ENCODE results near the gene ST6GALNAC2.
"Not testable (repeated sequence)": the region's sequence is repeated elsewhere in the genome, so short reads cannot be mapped to it uniquely, and the experiment has no call there.

ST6GALNAC2 gene

DNA sequence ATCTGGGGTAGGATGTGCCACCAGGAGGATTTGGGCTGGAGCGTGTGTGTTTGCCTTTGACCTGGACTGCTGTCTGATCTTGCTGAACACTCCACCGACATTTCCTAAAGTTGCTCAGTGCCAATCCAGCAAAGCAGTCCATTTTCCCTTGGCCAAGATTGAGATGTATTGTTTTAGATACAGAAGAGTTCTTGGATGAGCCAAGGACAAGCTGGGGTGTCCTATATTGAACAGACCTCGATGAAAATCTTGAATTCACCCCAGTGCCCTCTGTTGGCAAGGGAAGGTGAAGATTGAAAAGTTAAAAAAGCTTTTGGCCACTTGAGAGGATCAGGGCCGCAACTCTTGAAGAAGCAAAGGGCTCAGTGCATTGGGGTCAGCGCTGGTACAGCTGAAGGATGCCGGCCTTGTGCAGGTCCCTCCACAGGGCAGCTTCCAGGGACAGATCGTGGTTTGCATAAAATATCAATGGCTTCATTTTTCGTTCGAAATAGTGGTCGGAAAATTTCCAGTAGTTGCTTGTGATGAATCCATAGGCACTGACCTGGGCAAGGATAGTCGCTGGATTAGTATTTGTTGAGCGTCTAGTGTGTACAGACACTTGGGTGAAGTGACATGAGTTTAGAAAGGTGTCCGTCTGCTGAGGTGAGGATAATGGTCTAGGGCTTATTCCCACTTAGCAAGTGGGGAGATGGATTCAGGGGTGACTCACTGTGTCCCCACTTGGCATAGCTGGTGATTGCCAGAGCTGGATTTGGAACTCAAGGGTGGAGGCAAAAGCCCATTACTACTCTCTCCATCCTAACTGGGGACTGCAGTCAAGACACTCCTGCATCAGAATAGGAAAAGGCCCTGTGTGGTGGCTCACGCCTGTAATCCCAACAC is 19.7 kb downstream of the ST6GALNAC2 start:
- Histone ChIP-seq H3K79me2 (ENCODE audit: insufficient read depth, low read depth) (peaks cover 21% of the 10 kb centered on the region), H3K4me3 (IDR thresholded peaks at IDR 0.05; ENCODE audit: insufficient read depth, low read depth, low read length) (no peak overlapping the region), H3K27me3 (ENCODE audit: insufficient read depth, low read depth) (no peaks in the 10 kb centered on the region), H3K27ac (no peak overlapping the region; the same call in 1 of the 2 replicates), H3K9ac (no peak overlapping the region), H3K4me1 (ENCODE audit: low read depth, poor library complexity, severe bottlenecking) (peaks cover 44% of the 10 kb centered on the region), H2AFZ (ENCODE audit: low read depth) (no peak overlapping the region), H3K36me3 (ENCODE audit: insufficient read depth) (peaks cover 12% of the 10 kb centered on the region), H3K4me2 (no peak overlapping the region), H4K20me1 (ENCODE audit: insufficient read depth) (peaks cover 18% of the 10 kb centered on the region)
- TF ChIP-seq, protein P1, sequence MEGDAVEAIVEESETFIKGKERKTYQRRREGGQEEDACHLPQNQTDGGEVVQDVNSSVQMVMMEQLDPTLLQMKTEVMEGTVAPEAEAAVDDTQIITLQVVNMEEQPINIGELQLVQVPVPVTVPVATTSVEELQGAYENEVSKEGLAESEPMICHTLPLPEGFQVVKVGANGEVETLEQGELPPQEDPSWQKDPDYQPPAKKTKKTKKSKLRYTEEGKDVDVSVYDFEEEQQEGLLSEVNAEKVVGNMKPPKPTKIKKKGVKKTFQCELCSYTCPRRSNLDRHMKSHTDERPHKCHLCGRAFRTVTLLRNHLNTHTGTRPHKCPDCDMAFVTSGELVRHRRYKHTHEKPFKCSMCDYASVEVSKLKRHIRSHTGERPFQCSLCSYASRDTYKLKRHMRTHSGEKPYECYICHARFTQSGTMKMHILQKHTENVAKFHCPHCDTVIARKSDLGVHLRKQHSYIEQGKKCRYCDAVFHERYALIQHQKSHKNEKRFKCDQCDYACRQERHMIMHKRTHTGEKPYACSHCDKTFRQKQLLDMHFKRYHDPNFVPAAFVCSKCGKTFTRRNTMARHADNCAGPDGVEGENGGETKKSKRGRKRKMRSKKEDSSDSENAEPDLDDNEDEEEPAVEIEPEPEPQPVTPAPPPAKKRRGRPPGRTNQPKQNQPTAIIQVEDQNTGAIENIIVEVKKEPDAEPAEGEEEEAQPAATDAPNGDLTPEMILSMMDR (conservative IDR thresholded peaks at IDR 0.05; ENCODE audit: low read depth, low read length): 0 out of 2 replicates have a peak, but pooled peaks have one; percentile 18

DNA sequence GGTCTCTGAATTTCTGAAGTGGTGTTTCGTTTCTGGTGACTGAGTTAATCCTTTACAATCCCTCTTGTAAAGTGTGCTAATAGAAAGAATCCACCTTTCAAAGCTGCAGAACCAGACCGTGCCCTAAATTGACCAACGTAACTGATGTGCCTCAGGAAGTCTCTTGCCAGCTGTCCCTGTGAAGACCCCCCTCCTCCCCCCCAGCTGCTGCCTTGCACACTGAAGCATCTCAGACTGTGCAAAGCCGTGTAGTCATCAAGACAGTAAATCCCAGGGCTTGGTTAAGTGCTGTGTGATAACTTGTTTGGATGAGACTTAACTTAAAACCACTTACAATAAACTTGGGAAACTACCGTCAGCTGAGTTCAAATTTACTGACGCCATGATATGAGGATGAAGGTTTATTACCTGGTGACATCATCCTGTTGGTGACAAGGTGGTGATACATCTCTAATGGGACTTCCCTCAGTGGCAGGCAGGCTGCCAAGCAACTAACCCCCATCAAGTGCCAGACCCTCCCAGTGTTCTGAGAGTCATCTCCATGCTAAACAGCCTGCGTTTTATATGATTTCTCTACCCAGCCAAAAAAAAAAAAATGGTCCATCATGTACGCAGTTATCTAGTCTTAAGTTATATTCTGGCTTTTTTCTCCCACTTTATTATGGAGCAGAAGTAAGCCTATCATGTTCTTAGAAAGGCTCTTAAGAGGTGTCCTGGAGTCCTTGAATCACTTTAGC is 20.5 kb downstream of the ST6GALNAC2 start:
- not testable (repeated sequence) for H3K4me3 ChIP-seq (IDR thresholded peaks at IDR 0.05; ENCODE audit: insufficient read depth, low read depth, low read length); H3K9ac ChIP-seq; H3K4me2 ChIP-seq; H3K27ac ChIP-seq; H2AFZ ChIP-seq (ENCODE audit: low read depth); H3K27me3 ChIP-seq (ENCODE audit: insufficient read depth, low read depth)
- Histone ChIP-seq H3K79me2 (ENCODE audit: insufficient read depth, low read depth) (peaks cover 29% of the 10 kb centered on the region), H3K4me1 (ENCODE audit: low read depth, poor library complexity, severe bottlenecking) (peaks cover 52% of the 10 kb centered on the region), H3K36me3 (ENCODE audit: insufficient read depth) (peaks cover 17% of the 10 kb centered on the region), H4K20me1 (ENCODE audit: insufficient read depth) (peaks cover 26% of the 10 kb centered on the region)

DNA sequence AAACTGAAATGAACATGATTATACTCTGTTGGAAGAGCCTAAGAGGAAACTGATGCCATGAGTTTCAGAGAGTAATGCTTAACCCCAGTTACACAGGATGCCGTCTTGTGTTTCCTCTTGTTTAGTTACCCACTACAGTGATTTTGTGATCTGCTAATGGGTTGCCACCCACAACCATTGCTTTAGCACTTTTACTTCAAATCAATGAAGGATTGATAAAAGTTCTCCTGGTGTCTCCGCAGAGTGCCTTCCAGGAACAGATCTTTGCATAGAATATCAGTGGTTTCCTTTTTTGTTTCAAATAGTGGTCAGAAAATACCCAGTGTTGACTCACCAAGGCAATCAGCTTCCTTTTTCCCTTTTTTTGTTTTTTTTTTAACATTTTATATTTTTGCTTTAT is 22.3 kb downstream of the ST6GALNAC2 start:
- Histone ChIP-seq H4K20me1 (ENCODE audit: insufficient read depth) (peaks cover 35% of the 10 kb centered on the region), H3K79me2 (ENCODE audit: insufficient read depth, low read depth) (peaks cover 47% of the 10 kb centered on the region), H3K36me3 (ENCODE audit: insufficient read depth) (peaks cover 27% of the 10 kb centered on the region), H3K4me1 (ENCODE audit: low read depth, poor library complexity, severe bottlenecking) (peaks cover 67% of the 10 kb centered on the region)
- not testable (repeated sequence) for H2AFZ ChIP-seq (ENCODE audit: low read depth); H3K9ac ChIP-seq; H3K4me3 ChIP-seq (IDR thresholded peaks at IDR 0.05; ENCODE audit: insufficient read depth, low read depth, low read length); H3K27ac ChIP-seq; H3K4me2 ChIP-seq; H3K27me3 ChIP-seq (ENCODE audit: insufficient read depth, low read depth)

DNA sequence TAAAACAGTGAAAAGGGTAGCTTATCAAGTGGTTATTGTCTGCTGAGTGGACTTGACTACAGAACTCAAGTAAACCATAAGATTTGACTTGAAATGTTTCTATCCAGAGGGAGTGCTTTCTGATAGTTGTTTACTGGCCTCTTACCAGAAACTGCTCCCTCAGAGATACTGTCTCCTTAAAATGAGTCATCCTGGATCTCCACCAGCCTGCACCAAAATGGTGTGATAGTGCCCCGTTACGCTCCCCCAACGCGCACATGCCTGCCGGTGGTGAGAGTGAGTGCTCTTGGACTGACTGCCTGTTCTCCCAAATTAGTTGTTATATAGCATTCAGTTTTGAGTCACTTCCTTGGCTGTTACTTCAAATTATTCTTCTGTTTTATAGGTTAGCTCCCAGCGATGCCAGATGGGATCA is 22.9 kb downstream of the ST6GALNAC2 start:
- Histone ChIP-seq H3K27ac (no peak overlapping the region), H3K4me3 (IDR thresholded peaks at IDR 0.05; ENCODE audit: insufficient read depth, low read depth, low read length) (no peak overlapping the region), H3K36me3 (ENCODE audit: insufficient read depth) (peaks cover 27% of the 10 kb centered on the region), H3K4me2 (no peak overlapping the region), H4K20me1 (ENCODE audit: insufficient read depth) (peaks cover 35% of the 10 kb centered on the region), H2AFZ (ENCODE audit: low read depth) (no peak overlapping the region), H3K4me1 (ENCODE audit: low read depth, poor library complexity, severe bottlenecking) (peaks cover 65% of the 10 kb centered on the region), H3K27me3 (ENCODE audit: insufficient read depth, low read depth) (no peaks in the 10 kb centered on the region), H3K79me2 (ENCODE audit: insufficient read depth, low read depth) (peaks cover 54% of the 10 kb centered on the region), H3K9ac (no peak overlapping the region)
- TF ChIP-seq, protein P1 (conservative IDR thresholded peaks at IDR 0.05; ENCODE audit: low read depth, low read length): no peak

DNA sequence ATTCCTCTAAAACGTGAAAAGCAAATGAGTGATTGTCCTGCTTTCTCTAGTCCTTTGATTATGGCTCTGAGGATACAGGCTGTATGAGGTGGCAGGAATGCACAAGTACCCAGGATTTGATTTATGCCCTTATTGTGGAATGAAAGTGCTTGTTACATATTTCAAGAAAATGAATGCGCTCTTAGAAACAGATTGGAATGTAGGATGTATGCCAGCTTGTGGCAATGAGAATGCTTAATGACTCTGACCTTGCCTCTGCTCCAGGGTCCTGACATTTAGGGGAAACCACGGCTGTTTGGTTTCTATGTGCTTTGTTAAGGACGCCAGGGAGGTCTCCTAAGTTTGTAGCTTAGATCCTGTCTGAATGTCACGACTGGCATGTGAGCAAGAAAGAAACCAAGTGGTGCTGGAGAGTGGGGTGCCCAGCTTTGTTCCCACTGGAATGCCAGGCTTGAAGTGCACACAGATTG is 23.8 kb downstream of the ST6GALNAC2 start:
- Histone ChIP-seq H3K36me3 (ENCODE audit: insufficient read depth) (peaks cover 27% of the 10 kb centered on the region), H3K27ac (no peak overlapping the region), H2AFZ (ENCODE audit: low read depth) (no peak overlapping the region), H3K27me3 (ENCODE audit: insufficient read depth, low read depth) (no peaks in the 10 kb centered on the region), H3K4me2 (no peak overlapping the region), H3K4me3 (IDR thresholded peaks at IDR 0.05; ENCODE audit: insufficient read depth, low read depth, low read length) (no peak overlapping the region), H3K79me2 (ENCODE audit: insufficient read depth, low read depth) (peaks cover 56% of the 10 kb centered on the region), H4K20me1 (ENCODE audit: insufficient read depth) (peaks cover 35% of the 10 kb centered on the region), H3K4me1 (ENCODE audit: low read depth, poor library complexity, severe bottlenecking) (peaks cover 56% of the 10 kb centered on the region), H3K9ac (no peak overlapping the region)
- TF ChIP-seq, protein P1 (conservative IDR thresholded peaks at IDR 0.05; ENCODE audit: low read depth, low read length): no peak
